Activated CD4-positive, alpha-beta T cell treated with anti-CD3 and anti-CD28 coated beads, Interleukin-2, amount 50 U/mL, for 4 hours (primary cell): ENCODE results near the gene KDM2B.
"Not testable (repeated sequence)": the region's sequence is repeated elsewhere in the genome, so short reads cannot be mapped to it uniquely, and the experiment has no call there.

Experiments
- DNase-seq, 2 experiments: peaks; one replicate each; pipeline ENCODE4 v3.0.0-alpha.2; 2020

The KDM2B gene

GRCh38 chr12:121583334-121583661 is 2.5 kb upstream of the KDM2B start:
- DNase-seq: not testable (repeated sequence)

GRCh38 chr12:121582583-121583333 is 1.9 kb upstream of the KDM2B start:
- DNase-seq: no peak

- DNase-seq: no peak
Measured at GRCh38 chr12:121581686-121582429, 1.0 kb upstream of the KDM2B start.

- DNase-seq: peak; percentile 64 to 66
Measured at GRCh38 chr12:121579981-121580868, 598 bp downstream of the KDM2B start.

GRCh38 chr12:121579190-121579791 is 1.5 kb downstream of the KDM2B start:
- peak; percentile 5 to 6 for DNase-seq

GRCh38 chr12:121578230-121579189 is 2.3 kb downstream of the KDM2B start:
- peak in 1 of 2 experiments; percentile 9 for DNase-seq

- no peak for DNase-seq
Measured at GRCh38 chr12:121577443-121578180, 3.2 kb downstream of the KDM2B start.

- no peak for DNase-seq
Measured at GRCh38 chr12:121576851-121577391, 3.9 kb downstream of the KDM2B start.

- no peak for DNase-seq
Measured at GRCh38 chr12:121575952-121576625, 4.7 kb downstream of the KDM2B start.

- no peak for DNase-seq
Measured at GRCh38 chr12:121575051-121575450, 5.8 kb downstream of the KDM2B start.

- no peak for DNase-seq
Measured at GRCh38 chr12:121574025-121574424, 6.8 kb downstream of the KDM2B start.

- DNase-seq: no peak
Measured at GRCh38 chr12:121571920-121572319, 8.9 kb downstream of the KDM2B start.

- DNase-seq: no peak
Measured at GRCh38 chr12:121570467-121571283, 10.1 kb downstream of the KDM2B start.

- DNase-seq: no peak
Measured at GRCh38 chr12:121568971-121569751, 11.7 kb downstream of the KDM2B start.

GRCh38 chr12:121568518-121568917 is 12.3 kb downstream of the KDM2B start:
- no peak for DNase-seq

GRCh38 chr12:121565076-121565475 is 15.7 kb downstream of the KDM2B start:
- no peak for DNase-seq

GRCh38 chr12:121562488-121562887 is 18.3 kb downstream of the KDM2B start:
- no peak for DNase-seq

GRCh38 chr12:121561009-121561395 is 19.8 kb downstream of the KDM2B start:
- DNase-seq: no peak
